Thyroid gland (tissue), 4 donors: ENCODE data around the gene PTPRC.

Experiments
- POLR2A ChIP-seq, 2 donors: fragments of 450-650 bp; IDR thresholded peaks; one replicate each; pipeline ENCODE4 v1.6.1; 2017; ENCODE audit warnings: antibody characterized with exemption in 2 of 2, mild to moderate bottlenecking in 2 of 2, moderate library complexity in 1 of 2
- TF ChIP-seq, protein P1 (sequence below), 6 experiments: fragments of 200-600 bp in 3 of 6; fragments of 450-650 bp in 3 of 6; sonication (generic) in 3 of 6; IDR thresholded peaks; one replicate each; pipeline ENCODE4 v1.5.1; 2016 to 2019; ENCODE audit warnings: antibody characterized with exemption in 6 of 6, mild to moderate bottlenecking in 2 of 6, inconsistent platforms in 1 of 6, moderate library complexity in 1 of 6

DNA sequence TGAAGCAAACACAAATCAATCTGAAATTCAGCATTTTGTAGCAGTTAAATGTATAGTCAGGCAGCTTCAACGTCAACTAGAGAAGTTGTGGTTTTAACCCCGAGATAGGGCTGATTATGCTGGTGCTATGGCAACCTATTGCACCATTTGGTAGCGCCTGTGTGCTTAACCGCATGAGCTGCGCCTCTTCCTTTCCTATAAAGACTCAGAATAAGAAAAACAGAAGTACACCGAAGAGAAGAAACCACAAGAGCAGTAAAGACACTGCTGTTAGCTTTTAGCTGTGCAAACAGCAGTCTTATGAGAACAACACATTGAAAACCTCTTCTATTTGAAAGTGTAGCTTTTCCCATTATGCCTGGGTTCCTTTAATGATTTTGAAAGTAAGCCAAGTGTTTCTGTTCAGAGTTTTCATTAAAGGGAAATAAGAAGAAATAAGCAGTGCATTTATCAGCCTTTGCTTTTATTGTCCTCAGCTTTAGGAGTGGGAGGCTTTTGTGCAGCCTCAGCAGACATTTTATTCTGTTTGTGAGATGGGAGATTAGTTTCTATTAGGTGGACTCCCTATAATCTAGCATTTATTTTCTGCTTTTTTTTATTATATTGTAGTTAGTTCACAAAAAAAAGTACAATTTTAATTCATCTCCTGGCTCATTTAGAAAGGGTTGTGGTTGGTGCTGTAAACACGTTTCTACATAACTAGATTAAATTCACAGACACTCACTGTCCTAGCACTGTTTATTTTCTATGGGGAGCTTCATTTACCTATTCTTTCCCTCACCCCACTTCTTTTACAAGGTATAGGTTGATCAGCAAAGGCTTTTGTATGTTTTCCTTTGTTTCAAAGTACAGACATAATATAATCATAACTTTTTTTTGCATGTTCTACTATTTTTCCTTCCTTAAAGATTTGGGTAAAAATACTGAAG lies 43.3 kb downstream of the PTPRC start:
- TF ChIP-seq, protein P1, sequence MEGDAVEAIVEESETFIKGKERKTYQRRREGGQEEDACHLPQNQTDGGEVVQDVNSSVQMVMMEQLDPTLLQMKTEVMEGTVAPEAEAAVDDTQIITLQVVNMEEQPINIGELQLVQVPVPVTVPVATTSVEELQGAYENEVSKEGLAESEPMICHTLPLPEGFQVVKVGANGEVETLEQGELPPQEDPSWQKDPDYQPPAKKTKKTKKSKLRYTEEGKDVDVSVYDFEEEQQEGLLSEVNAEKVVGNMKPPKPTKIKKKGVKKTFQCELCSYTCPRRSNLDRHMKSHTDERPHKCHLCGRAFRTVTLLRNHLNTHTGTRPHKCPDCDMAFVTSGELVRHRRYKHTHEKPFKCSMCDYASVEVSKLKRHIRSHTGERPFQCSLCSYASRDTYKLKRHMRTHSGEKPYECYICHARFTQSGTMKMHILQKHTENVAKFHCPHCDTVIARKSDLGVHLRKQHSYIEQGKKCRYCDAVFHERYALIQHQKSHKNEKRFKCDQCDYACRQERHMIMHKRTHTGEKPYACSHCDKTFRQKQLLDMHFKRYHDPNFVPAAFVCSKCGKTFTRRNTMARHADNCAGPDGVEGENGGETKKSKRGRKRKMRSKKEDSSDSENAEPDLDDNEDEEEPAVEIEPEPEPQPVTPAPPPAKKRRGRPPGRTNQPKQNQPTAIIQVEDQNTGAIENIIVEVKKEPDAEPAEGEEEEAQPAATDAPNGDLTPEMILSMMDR (IDR thresholded peaks at IDR 0.05), result no peak
- TF ChIP-seq POLR2A (IDR thresholded peaks at IDR 0.05), result no peak
